NCI-H226 (cell line): ENCODE data around the gene TFE3.
"Not testable (repeated sequence)": the region's sequence is repeated elsewhere in the genome, so short reads cannot be mapped to it uniquely, and the experiment has no call there.

Experiments
- DNase-seq: peaks from one replicate; pipeline ENCODE4 v3.0.0-alpha.2; 2015

TFE3 gene

DNA sequence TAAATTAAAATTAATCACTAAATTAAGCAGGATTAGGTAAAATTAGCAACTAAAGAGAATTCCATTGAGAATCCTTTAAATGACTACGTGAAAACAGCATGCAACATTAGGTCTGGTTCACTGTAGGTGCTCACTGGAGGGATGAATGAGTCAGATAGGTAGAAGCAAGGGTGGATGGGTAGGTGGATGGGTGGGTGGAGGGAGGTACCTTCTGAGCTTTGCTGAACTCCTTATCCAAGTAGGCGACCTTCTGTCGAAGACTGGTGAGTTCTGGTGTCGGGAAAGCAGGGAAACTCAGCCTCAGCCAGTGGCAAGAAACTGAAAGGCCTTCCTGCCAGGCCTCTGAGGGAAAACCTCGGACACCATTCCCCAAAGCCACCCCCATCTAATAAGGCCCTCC, 44.1 kb downstream of the TFE3 start:
- no peak for DNase-seq

DNA sequence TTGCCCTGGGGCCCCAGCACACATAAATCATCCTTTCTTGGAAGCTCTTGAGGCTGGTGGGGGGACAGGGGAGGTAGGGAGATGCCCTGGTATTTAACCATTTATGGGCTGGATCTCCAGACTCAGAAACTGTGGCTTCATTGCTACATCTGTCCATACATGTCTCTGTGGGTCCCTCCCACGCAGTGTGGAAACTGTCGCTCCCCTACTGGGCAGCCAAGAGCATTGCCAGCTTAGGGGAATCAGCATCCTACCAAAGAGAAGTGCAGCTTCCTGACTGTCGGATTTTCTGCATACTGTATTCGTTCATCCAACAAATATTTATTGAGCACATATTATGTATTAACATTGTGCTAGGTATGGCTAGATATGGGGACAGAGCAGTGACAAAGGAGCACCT, 44.8 kb downstream of the TFE3 start:
- no peak for DNase-seq

DNA sequence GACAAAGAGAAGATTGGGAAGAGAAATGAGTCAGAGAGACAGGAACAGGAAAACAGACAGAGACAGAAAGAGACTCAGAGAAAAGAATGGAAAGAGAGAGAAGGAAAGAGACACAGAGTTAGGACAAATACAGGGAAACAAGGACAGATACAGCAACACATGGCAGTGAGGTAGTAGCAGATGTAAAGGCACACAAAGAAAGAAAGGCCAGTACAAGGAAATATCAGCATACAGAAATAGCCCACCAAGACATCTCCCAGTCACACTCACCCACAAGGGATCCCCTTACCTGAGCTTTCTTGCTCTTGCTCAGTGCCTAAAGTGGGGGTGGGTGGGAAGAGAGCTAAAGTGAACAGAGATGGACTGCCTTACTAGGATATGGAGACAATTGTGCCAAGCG, 45.3 kb downstream of the TFE3 start:
- DNase-seq, result no peak

GRCh38 chrX:48997455-48997854, 45.7 kb downstream of the TFE3 start:
- no peak for DNase-seq

DNA sequence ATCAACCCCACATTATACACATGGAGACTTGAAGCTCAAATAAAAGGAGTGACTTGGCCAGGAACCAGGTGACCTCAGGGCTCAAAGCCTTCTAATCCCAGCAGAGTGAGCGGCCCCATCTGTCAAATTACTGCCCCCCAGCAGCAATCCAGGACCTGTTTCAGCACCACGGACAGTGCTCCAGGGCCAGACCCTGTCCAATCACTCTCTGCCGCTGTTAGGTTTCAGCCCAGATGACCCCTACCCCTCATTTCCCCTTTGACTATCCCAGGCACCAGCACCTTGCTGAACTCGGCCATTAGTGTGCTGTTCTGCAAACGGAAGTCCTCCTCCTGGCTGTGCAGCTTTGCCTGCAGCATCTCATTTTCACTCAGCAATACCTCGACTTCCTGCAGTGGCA, 46.2 kb downstream of the TFE3 start:
- no peak for DNase-seq

- DNase-seq, result no peak
These were observed 50.8 kb downstream of the TFE3 start for GRCh38 chrX:48992341-48992740.

DNA sequence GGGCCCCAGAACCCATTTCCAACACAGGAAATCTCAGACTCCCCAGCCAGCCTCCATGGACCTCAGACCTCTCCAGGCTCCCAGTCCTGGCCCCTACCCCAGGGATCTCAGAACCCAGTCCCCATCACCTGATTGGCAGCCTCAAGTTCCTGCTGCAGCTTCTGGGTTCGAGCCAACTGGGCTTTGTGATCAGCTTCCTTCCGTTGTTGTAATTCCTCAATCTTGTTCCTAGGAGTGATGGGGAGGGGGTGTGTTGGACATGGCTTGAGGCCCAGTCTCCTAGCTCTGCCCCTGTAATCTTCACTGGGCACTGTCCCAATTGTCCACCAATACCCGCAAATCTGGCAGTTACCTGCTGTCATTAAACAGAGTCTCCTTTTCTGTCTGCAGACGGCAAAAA, 53.7 kb downstream of the TFE3 start:
- no peak for DNase-seq

DNA sequence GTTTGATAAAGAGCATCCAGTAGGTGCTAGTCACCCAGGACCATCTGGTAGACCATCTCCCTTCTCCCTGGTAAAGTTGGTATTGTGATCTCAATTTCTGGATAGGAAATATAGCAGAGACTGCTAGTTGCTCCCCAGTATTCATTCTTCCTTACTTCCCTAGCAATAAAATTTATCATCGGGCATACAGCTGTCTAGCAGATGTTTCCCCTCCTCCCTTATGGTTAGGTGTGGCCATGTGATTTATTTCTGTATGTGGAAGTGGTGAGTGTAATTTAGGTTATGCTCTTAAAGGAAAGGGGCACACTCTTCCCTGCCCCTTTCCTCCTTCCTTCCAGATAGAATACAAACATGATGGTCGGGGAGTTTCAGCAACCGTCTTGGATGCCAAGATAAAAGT, 59.3 kb downstream of the TFE3 start:
- no peak for DNase-seq

DNA sequence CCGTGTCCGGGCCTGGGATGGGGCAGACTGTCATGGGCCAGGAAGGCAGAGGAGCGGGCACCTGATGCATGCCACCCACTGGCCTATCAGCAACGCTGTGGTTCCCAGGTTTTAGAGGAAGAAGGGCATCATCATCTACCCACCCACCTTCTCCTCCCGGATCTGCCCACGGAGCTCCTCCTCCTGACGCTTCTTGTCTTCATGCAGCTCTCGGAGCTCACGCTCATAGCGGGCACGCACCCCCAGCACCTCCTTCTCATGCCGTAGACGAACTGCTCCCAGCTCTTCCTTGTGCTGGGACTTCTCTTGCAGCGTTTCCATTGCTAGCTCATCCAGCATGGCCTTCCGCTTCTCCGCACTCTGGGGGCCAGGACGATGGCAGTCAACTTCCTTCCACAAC, 60.1 kb downstream of the TFE3 start:
- no peak for DNase-seq

GRCh38 chrX:48981178-48981577, 62.0 kb downstream of the TFE3 start:
- no peak for DNase-seq

DNA sequence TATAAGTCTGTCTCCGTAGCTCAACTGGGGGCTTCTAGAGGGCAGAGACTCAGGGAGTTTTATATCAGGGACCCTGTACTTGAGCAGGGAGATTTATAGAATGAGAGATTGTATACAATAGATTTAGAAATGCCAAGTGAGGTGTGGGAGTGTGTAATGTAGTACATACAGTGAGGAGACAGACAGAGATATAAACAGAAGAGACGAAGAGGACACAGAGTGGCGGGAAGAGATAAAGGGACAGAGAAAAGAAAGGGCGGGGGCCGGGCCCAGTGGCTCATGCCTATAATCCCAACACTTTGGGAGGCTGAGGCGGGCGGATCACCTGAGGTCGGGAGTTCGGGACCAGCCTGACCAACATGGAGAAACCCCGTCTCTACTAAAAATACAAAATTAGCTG, 62.8 kb downstream of the TFE3 start:
- DNase-seq, result not testable (repeated sequence)
